Muscle of back (tissue), 11 donors: ENCODE data around the gene TJP1. TPM values are rescaled to one million over a fixed set of nuclear protein-coding genes. Genes with fewer than 3 reads are reported as not detected.
"Not testable (repeated sequence)": the region's sequence is repeated elsewhere in the genome, so short reads cannot be mapped to it uniquely, and the experiment has no call there.

Experiments used
- DNase-seq, 3 donors: peaks; one replicate each; pipeline versions ENCODE4 v3.0.0 to v3.0.0-alpha.2; 2013
- polyA plus RNA-seq, 10 donors: library from polyadenylated mRNA; unstranded; fragments of 120-200 nt; gene quantifications; one replicate each; pipeline ENCODE4 v1.2.1, GENCODE V29; 2013; ENCODE audit not compliant: insufficient read length in 10 of 10

The TJP1 gene
- polyA plus RNA-seq, 10 donors = 40.2 to 58.3 (median 48.4) TPM

GRCh38 chr15:29704950-29705597 lies 117.2 kb downstream of the TJP1 start:
- DNase-seq = no peak

DNA sequence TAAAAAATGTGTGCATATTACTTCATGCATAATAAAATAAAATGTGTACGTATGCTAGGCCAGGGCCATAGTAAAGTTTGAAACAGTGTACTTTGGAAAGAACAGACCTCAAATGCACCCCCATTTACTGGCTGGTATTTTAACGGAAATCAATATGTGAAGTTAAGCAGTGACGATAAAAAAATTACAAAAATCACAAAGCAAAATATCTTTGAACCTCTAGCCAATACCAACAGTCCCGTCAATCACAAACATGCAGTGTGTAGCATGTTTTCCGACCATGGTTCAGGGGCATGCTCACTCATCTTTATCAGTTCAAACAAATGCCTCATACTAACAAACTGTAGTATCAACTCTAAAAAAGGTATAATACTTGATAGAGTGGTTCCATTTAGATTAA lies 121.1 kb downstream of the TJP1 start:
- no peak for DNase-seq

DNA sequence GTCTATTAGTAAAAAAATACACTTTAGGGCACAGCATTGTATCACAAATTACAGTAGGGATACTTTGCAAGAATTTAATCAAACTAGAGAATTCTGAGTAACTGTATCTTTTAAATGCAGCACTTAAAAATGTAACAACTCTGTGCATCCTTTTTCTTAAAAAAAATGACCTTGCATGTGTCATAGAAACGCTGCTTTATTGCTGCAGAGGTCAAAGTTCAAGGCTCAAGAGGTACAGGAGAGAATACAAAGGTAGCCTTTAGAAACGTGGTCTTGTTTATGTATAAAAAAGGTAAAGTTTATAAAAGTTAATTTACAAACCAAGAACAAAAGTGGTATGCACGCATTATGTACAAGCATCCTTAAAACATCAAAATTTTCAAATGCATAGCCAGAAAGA lies 122.0 kb downstream of the TJP1 start:
- no peak for DNase-seq

DNA sequence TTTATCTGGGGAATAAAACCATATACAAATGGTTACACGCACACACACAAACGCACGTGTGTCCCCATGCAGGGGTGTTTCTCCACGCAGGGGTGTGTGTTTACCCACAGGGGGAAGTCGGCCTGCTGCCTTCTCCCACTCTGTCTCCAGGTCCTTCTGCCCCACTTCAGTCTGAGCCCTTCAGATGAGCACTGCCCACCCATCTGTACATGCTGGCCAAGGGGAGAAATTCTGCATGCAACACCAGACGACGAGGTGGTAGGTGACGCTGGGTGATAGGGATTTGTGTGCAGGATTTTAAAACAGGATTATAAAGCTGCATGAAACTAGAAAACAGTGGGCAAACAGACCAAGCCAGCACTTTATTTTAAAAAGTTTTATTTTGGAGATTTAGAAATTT lies 122.5 kb downstream of the TJP1 start:
- DNase-seq = no peak

GRCh38 chr15:29698030-29698701 lies 124.1 kb downstream of the TJP1 start:
- no peak for DNase-seq

GRCh38 chr15:29696950-29697738 lies 125.1 kb downstream of the TJP1 start:
- no peak for DNase-seq

- not testable (repeated sequence) for DNase-seq
These were observed 125.8 kb downstream of the TJP1 start for GRCh38 chr15:29696506-29696905.

- no peak for DNase-seq
These were observed 126.6 kb downstream of the TJP1 start for GRCh38 chr15:29695489-29696167.

- DNase-seq = no peak
These were observed 129.0 kb downstream of the TJP1 start for GRCh38 chr15:29693225-29693624.

- DNase-seq = no peak
These were observed 129.7 kb downstream of the TJP1 start for GRCh38 chr15:29692527-29692926.

DNA sequence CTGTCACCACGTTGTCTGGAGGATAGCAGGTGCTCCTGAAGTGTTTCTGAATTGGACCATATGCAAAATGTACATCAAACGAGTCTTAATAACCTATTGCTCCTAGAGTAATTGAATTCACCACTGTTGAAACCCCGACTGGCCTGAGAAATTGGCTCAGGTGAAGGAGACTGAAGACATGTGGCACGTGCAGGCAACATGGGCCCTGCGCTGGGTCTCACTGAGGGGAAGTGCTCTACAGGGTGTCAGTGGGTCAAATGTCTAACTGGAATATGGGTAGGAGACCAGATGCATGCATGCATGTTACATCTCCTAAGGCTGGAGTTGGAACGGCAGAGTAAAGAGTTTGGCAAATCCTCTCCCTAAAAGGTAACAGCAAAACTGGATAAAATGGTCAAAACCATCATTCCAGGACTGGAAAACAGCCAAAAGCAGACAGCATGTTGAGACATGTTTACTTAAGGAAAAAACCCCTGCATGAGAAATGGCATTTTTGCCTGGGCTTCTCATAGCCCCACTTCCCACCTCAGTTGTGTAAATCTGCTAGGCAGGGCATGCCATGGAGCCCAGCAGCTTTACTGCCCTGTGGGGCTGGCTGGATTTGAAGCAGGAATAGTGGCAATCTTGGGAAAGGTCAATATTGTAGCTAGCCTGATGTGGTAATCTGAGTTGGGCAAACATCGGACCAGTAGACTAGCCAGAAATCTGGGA lies 131.3 kb downstream of the TJP1 start:
- no peak for DNase-seq

GRCh38 chr15:29689287-29689986 lies 132.8 kb downstream of the TJP1 start:
- no peak for DNase-seq

GRCh38 chr15:29688506-29689286 lies 133.6 kb downstream of the TJP1 start:
- no peak for DNase-seq

DNA sequence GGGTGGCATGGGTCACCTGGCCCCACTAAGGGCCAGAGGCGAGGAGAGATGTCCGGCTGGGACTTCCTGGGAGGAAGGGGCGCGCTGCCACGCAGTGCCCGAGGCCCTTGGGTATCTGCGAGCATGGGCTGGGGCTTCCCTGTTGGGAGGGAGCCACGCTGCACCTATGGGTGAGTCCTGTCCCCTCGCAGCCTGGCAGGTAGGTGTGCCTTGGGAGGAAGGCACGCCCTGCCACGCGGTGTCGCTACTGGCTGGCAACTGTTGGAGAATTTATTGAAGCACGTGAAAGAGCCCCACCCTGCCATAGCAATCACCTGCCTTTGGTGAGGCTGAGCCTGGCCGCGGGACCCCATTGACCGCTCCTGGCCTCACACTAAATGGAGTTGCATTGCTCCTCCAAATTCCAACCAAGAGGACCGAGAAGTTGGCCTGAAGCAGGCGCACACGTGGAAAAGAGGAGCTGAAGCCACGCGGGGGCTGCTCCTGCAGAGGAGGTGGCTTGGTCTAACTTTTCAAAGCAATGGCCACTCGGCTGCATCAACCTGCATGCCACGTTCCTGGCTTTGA lies 134.2 kb downstream of the TJP1 start:
- DNase-seq = no peak

- DNase-seq = no peak
These were observed 135.0 kb downstream of the TJP1 start for GRCh38 chr15:29687204-29687815.

- no peak for DNase-seq
These were observed 135.6 kb downstream of the TJP1 start for GRCh38 chr15:29686445-29687203.

DNA sequence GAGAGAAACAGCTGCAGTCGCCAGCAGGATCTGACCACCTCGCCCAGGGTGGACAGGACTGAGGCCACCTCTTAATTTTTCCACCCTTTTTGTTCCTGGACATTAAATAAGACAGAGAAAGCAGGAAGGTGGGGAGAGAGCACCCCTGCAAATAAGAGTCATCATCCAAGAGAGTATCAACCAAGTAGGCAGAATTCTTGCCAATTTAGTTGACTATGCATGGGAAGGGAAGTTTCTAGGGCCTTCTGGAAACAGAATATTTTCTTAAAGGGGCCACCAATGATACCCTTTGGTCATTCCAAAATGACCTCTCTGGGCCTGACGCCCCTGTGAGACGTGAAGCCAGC lies 136.2 kb downstream of the TJP1 start:
- no peak for DNase-seq
